Ovary (tissue), 3 donors: ENCODE data around the gene ARMC2.

Source experiments
- EP300 ChIP-seq: sonication (generic); formaldehyde crosslinking; IDR thresholded peaks from one replicate; pipeline ENCODE4 v1.6.1; 2017; ENCODE audit warnings: antibody characterized with exemption
- POLR2A ChIP-seq: fragments of 450-650 bp; IDR thresholded peaks from one replicate; pipeline ENCODE4 v1.6.1; 2017; ENCODE audit warnings: antibody characterized with exemption, mild to moderate bottlenecking, moderate library complexity
- TF ChIP-seq, protein P1 (sequence below), 3 donors: fragments of 450-650 bp in 2 of 3; fragments of 200-600 bp in 1 of 3; IDR thresholded peaks; one replicate each; pipeline versions ENCODE4 v1.5.1 to v1.8.0; 2016 to 2022; ENCODE audit warnings: antibody characterized with exemption in 3 of 3, mild to moderate bottlenecking in 1 of 3
- donor health status: DM: no; HTN: no; CAD: no.

DNA sequence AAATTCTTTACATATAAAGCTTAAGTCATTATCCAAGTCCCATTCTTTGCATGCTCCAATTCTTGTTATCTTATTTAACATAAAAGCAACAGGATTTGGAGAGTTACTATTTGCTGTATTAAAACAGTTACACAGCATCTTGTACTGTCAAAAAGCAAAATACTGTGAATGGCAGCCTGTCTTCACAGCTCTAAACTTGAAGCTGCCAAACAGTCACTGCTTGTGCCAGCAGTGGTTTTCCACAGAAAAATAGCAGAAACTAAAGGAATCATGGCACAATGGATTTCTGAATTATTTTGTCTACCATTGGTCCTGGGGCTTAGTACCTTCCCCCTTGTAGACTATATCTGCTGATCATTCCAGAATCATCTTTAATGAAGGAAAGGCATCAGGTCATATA, 138.9 kb downstream of the ARMC2 start:
- TF ChIP-seq, protein P1, sequence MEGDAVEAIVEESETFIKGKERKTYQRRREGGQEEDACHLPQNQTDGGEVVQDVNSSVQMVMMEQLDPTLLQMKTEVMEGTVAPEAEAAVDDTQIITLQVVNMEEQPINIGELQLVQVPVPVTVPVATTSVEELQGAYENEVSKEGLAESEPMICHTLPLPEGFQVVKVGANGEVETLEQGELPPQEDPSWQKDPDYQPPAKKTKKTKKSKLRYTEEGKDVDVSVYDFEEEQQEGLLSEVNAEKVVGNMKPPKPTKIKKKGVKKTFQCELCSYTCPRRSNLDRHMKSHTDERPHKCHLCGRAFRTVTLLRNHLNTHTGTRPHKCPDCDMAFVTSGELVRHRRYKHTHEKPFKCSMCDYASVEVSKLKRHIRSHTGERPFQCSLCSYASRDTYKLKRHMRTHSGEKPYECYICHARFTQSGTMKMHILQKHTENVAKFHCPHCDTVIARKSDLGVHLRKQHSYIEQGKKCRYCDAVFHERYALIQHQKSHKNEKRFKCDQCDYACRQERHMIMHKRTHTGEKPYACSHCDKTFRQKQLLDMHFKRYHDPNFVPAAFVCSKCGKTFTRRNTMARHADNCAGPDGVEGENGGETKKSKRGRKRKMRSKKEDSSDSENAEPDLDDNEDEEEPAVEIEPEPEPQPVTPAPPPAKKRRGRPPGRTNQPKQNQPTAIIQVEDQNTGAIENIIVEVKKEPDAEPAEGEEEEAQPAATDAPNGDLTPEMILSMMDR (IDR thresholded peaks at IDR 0.05) = no peak
- TF ChIP-seq POLR2A (no peak), EP300 (no peak)
